RWPE1 (cell line): ENCODE data around the gene NCAPD2.

Source experiments
- CTCF ChIA-PET: fragments of 350-600 bp; sonication (Branson Sonifier 250); formaldehyde crosslinking; extraction: SDS; loops from one replicate; lab custom pipeline; 2021; lab: Yijun Ruan, JAX
- POLR2A ChIA-PET: fragments of 400-600 bp; formaldehyde crosslinking; extraction: SDS; loops from one replicate; lab custom pipeline; 2020; ENCODE audit warnings: antibody characterized with exemption; ENCODE audit not compliant: low non-redundant PET; lab: Yijun Ruan, JAX
- DNase-seq: peaks from one replicate; pipeline ENCODE4 v3.0.0; 2012; ENCODE audit warnings: low spot score
- H3K27ac ChIP-seq: fragments of 450-650 bp; 2 replicates; pipeline ENCODE4 v1.5.1; 2017
- CTCF ChIP-seq: fragments of 450-650 bp; conservative IDR thresholded peaks from 2 replicates; pipeline ENCODE4 v1.5.1; 2017; ENCODE audit warnings: low read depth, mild to moderate bottlenecking

Gene NCAPD2

GRCh38 chr12:6530576-6531260, 36.8 kb downstream of the NCAPD2 start:
- peak overlapping the region; percentile 95 for H3K27ac ChIP-seq
- TF ChIP-seq CTCF: no peak
- no peak for DNase-seq
- POLR2A ChIA-PET: interaction anchor here (0.5 kb wide), 1 partner anchor 27 kb away, joined by 3 read pairs; no protein-coding TSS in a partner anchor
- CTCF ChIA-PET: no interaction called here

GRCh38 chr12:6532051-6532926, 38.4 kb downstream of the NCAPD2 start:
- peak; percentile 76 for DNase-seq
- CTCF ChIA-PET: interaction anchor here (0.5 to 0.7 kb wide), 2 partner anchors 18 to 28 kb away, joined by 3 read pairs; no protein-coding TSS in a partner anchor
- H3K27ac ChIP-seq: peak overlapping the region; percentile 95
- no peak for TF ChIP-seq CTCF
- POLR2A ChIA-PET: interaction anchor here (1.2 kb wide), 1 partner anchor 28 kb away, joined by 5 read pairs; no protein-coding TSS in a partner anchor

- DNase-seq: peak; percentile 45
- peak overlapping the region; percentile 95 for H3K27ac ChIP-seq
- POLR2A ChIA-PET: interaction anchor here (1.2 kb wide), 1 partner anchor 29 kb away, joined by 5 read pairs; no protein-coding TSS in a partner anchor
- CTCF ChIA-PET: interaction anchor here (0.7 kb wide), 1 partner anchor 27 kb away, joined by 3 read pairs; no protein-coding TSS in a partner anchor
- no peak for TF ChIP-seq CTCF
These were observed 39.2 kb downstream of the NCAPD2 start for GRCh38 chr12:6532927-6533652.

GRCh38 chr12:6533653-6533922, 39.7 kb downstream of the NCAPD2 start:
- CTCF ChIA-PET: no interaction called here

GRCh38 chr12:6533923-6534694, 40.2 kb downstream of the NCAPD2 start, which contains the start of gene GAPDH:
TSS of gene GAPDH (plus strand) at chr12:6534517. CDS start at chr12:6534833, 316 bp downstream.
- no peak for TF ChIP-seq CTCF
- H3K27ac ChIP-seq: peak within 1 kb of the TSS; percentile 95
- peak; percentile 89 for DNase-seq
- ChIA-PET CTCF (interaction anchor here (0.6 to 1.4 kb wide), 2 partner anchors 24 to 291 kb away, joined by 3 to 8 read pairs; no protein-coding TSS in a partner anchor), POLR2A (interaction anchor here (0.5 to 1.5 kb wide), 7 partner anchors 19 to 301 kb away, joined by 3 to 5 read pairs (median 4); partner anchors contain the start of gene MRPL51)

More at GRCh38 chr12:6533653-6533922, 39.7 kb downstream of the NCAPD2 start:
- peak overlapping the region; percentile 95 for H3K27ac ChIP-seq
- TF ChIP-seq CTCF: no peak
- POLR2A ChIA-PET: interaction anchor here (0.5 to 1.3 kb wide), 6 partner anchors 19 to 302 kb away, joined by 3 to 5 read pairs (median 4); no protein-coding TSS in a partner anchor
- no peak for DNase-seq
